B cell (primary cell): ENCODE measurements around the gene PLA2G1B.

Experiments used
- EZH2 ChIP-seq: IDR thresholded peaks from 2 replicates; pipeline ENCODE4 v1.6.1; 2012; ENCODE audit warnings: borderline replicate concordance, low read depth, mild to moderate bottlenecking, moderate library complexity, low read length; ENCODE audit not compliant: insufficient read depth, poor library complexity, severe bottlenecking
- TF ChIP-seq, protein P1 (sequence below): fragments of 200-600 bp; IDR thresholded peaks from one replicate; pipeline ENCODE4 v1.8.0; 2022; ENCODE audit warnings: antibody characterized with exemption, mild to moderate bottlenecking

DNA sequence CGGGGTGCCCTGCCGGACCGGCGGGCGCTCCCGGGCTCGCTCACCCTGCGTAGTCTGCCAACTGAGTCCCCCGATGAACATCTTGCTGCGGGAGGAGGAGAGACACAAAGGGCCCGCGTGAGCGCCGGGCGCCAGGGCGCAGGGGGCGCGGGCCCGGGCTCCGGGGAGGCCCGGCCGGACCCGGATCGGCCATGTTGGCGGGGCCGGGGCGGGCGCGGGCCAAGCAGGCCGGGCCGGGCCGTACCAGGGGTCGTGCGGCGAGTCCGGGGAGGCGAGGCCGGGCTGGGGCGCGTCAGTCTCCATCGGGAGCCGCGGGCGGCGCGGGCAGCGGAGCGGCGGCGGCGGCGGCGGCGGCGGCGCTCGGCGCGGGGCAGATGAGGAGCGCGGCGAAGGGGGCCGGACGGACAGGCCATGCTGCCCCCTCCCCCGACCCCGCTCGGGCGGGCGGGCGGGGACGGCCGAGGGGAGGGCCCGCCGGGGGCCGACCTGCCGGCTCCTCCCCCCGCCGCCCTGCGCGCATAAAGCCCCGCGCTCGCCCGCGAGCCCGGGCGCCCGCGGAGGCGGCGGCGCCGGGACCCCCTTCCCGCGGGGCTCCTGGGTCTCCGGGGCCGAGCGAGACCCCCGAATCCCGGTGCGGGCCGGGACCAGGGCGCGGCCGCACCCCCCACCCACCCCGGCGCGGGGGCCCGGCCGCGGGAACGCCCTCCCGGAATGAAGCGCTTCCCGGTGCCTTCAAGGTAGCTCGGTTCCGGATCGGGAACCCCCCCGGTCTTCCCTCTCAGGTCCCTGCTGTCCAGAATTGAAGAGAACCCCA is 41.4 kb upstream of the PLA2G1B start, which contains the start of gene MSI1:
- no peak for TF ChIP-seq EZH2
- TF ChIP-seq, protein P1, sequence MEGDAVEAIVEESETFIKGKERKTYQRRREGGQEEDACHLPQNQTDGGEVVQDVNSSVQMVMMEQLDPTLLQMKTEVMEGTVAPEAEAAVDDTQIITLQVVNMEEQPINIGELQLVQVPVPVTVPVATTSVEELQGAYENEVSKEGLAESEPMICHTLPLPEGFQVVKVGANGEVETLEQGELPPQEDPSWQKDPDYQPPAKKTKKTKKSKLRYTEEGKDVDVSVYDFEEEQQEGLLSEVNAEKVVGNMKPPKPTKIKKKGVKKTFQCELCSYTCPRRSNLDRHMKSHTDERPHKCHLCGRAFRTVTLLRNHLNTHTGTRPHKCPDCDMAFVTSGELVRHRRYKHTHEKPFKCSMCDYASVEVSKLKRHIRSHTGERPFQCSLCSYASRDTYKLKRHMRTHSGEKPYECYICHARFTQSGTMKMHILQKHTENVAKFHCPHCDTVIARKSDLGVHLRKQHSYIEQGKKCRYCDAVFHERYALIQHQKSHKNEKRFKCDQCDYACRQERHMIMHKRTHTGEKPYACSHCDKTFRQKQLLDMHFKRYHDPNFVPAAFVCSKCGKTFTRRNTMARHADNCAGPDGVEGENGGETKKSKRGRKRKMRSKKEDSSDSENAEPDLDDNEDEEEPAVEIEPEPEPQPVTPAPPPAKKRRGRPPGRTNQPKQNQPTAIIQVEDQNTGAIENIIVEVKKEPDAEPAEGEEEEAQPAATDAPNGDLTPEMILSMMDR = no peak
